Uterus (tissue), 2 donors: ENCODE measurements around the gene ATP6AP1.

Experiments used
- POLR2A ChIP-seq, 2 donors: fragments of 450-650 bp; IDR thresholded peaks; one replicate each; pipeline ENCODE4 v1.6.1; 2016; ENCODE audit warnings: antibody characterized with exemption in 2 of 2, mild to moderate bottlenecking in 1 of 2, moderate library complexity in 1 of 2
- TF ChIP-seq, protein P1 (sequence below), 4 experiments: fragments of 200-600 bp in 2 of 4; fragments of 450-650 bp in 2 of 4; sonication (generic) in 2 of 4; IDR thresholded peaks; one replicate each; pipeline ENCODE4 v1.5.1; 2016 to 2019; ENCODE audit warnings: antibody characterized with exemption in 4 of 4, mild to moderate bottlenecking in 2 of 4, moderate library complexity in 1 of 4

- TF ChIP-seq, protein P1, sequence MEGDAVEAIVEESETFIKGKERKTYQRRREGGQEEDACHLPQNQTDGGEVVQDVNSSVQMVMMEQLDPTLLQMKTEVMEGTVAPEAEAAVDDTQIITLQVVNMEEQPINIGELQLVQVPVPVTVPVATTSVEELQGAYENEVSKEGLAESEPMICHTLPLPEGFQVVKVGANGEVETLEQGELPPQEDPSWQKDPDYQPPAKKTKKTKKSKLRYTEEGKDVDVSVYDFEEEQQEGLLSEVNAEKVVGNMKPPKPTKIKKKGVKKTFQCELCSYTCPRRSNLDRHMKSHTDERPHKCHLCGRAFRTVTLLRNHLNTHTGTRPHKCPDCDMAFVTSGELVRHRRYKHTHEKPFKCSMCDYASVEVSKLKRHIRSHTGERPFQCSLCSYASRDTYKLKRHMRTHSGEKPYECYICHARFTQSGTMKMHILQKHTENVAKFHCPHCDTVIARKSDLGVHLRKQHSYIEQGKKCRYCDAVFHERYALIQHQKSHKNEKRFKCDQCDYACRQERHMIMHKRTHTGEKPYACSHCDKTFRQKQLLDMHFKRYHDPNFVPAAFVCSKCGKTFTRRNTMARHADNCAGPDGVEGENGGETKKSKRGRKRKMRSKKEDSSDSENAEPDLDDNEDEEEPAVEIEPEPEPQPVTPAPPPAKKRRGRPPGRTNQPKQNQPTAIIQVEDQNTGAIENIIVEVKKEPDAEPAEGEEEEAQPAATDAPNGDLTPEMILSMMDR (IDR thresholded peaks at IDR 0.05): no peak
- no peak for TF ChIP-seq POLR2A (IDR thresholded peaks at IDR 0.05)
Observed at GRCh38 chrX:154380787-154381186, 47.7 kb upstream of the ATP6AP1 start.
